ENCODE data around the gene ZNF678.

The ZNF678 gene

GRCh38 chr1:227545361-227545760, 18.0 kb upstream of the ZNF678 start:
- TF ChIP-seq CTCF (IDR thresholded peaks at IDR 0.05; ENCODE audit: low read depth, low read length) = no peak
- no peak for TF ChIP-seq EZH2phosphoT487 (IDR thresholded peaks at IDR 0.05; ENCODE audit: low read depth)
- H3K4me2 ChIP-seq (ENCODE audit: low read length) = no peak overlapping the region
- H3K4me3 ChIP-seq (ENCODE audit: low read length) = no peak overlapping the region
- no peak overlapping the region for H3K9ac ChIP-seq (ENCODE audit: low read length)
- no peak overlapping the region for H2AFZ ChIP-seq (ENCODE audit: low read depth, low read length)
- H4K20me1 ChIP-seq (ENCODE audit: insufficient read depth, low read length) = no peaks in the 10 kb centered on the region
- no peaks in the 10 kb centered on the region for H3K9me3 ChIP-seq (ENCODE audit: insufficient read depth, low read length)
- H3K27ac ChIP-seq (ENCODE audit: low read length) = no peak overlapping the region
- no peaks in the 10 kb centered on the region for H3K79me2 ChIP-seq (ENCODE audit: low read length)
- no peaks in the 10 kb centered on the region for H3K27me3 ChIP-seq (ENCODE audit: low read depth, low read length)
- no peaks in the 10 kb centered on the region for H3K4me1 ChIP-seq (ENCODE audit: low read length)
- H3K36me3 ChIP-seq (replicated peaks; ENCODE audit: low read depth, low read length) = no peaks in the 10 kb centered on the region

- H3K4me2 ChIP-seq (ENCODE audit: low read length) = no peak overlapping the region
- TF ChIP-seq EZH2phosphoT487 (IDR thresholded peaks at IDR 0.05; ENCODE audit: low read depth) (no peak), CTCF (IDR thresholded peaks at IDR 0.05; ENCODE audit: low read depth, low read length) (no peak)
- H3K9me3 ChIP-seq (ENCODE audit: insufficient read depth, low read length) = no peaks in the 10 kb centered on the region
- no peak overlapping the region for H3K9ac ChIP-seq (ENCODE audit: low read length)
- H2AFZ ChIP-seq (ENCODE audit: low read depth, low read length) = no peak overlapping the region
- H3K27me3 ChIP-seq (ENCODE audit: low read depth, low read length) = no peaks in the 10 kb centered on the region
- H3K4me1 ChIP-seq (ENCODE audit: low read length) = no peaks in the 10 kb centered on the region
- no peaks in the 10 kb centered on the region for H3K36me3 ChIP-seq (replicated peaks; ENCODE audit: low read depth, low read length)
- no peaks in the 10 kb centered on the region for H3K79me2 ChIP-seq (ENCODE audit: low read length)
- no peaks in the 10 kb centered on the region for H4K20me1 ChIP-seq (ENCODE audit: insufficient read depth, low read length)
- H3K4me3 ChIP-seq (ENCODE audit: low read length) = no peak overlapping the region
- no peak overlapping the region for H3K27ac ChIP-seq (ENCODE audit: low read length)
These were observed 17.3 kb upstream of the ZNF678 start for GRCh38 chr1:227546059-227546458.

- no peak overlapping the region for H2AFZ ChIP-seq (ENCODE audit: low read depth, low read length)
- no peaks in the 10 kb centered on the region for H3K9me3 ChIP-seq (ENCODE audit: insufficient read depth, low read length)
- H3K36me3 ChIP-seq (replicated peaks; ENCODE audit: low read depth, low read length) = no peaks in the 10 kb centered on the region
- TF ChIP-seq EZH2phosphoT487 (IDR thresholded peaks at IDR 0.05; ENCODE audit: low read depth) = no peak
- no peak for TF ChIP-seq CTCF (IDR thresholded peaks at IDR 0.05; ENCODE audit: low read depth, low read length)
- H3K4me3 ChIP-seq (ENCODE audit: low read length) = no peak overlapping the region
- no peak overlapping the region for H3K9ac ChIP-seq (ENCODE audit: low read length)
- no peaks in the 10 kb centered on the region for H3K79me2 ChIP-seq (ENCODE audit: low read length)
- H4K20me1 ChIP-seq (ENCODE audit: insufficient read depth, low read length) = no peaks in the 10 kb centered on the region
- H3K27me3 ChIP-seq (ENCODE audit: low read depth, low read length) = no peaks in the 10 kb centered on the region
- no peak overlapping the region for H3K4me2 ChIP-seq (ENCODE audit: low read length)
- H3K4me1 ChIP-seq (ENCODE audit: low read length) = no peaks in the 10 kb centered on the region
- H3K27ac ChIP-seq (ENCODE audit: low read length) = no peak overlapping the region
These were observed 16.6 kb upstream of the ZNF678 start for GRCh38 chr1:227546598-227547309.

DNA sequence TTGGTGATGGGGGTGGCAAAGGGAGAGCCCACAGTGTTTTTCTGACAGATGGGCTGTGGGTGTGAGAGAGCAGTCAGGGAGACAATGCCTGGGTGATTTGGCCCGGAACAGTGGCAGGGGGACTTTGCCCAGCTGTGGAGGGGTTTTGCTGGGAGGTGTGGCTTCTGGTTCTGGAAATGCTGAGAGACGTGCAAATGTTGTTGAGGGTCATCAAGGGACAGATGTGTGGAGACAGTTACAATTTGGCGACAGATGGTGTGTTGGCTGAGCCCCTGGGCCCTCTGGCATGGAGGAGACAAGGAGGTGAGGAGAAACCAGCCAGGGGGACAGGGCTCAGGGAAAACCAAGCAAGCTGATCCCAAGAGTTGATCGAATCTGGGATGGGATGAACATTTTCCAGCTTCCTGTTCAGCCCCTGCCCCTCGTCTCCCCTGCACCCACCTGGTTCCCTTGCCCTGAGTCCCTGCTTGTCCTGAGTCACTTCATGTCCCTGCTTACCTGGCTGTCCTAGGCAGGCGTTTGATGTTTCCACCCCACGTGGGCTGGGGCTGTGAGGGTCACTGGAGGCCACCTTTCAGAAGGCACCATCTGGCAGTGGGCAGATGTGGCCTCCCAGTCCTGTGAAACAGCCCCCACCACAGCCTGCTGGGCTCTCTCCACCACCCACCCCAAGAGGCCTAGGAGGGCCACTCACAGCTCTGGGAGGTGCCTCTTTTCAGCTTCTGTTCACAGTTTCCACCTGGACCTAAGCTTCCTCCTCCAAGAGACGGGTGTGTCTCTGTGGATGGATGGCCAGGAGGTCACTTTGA, 15.8 kb upstream of the ZNF678 start:
- H4K20me1 ChIP-seq (ENCODE audit: insufficient read depth, low read length) = no peaks in the 10 kb centered on the region
- H3K79me2 ChIP-seq (ENCODE audit: low read length) = no peaks in the 10 kb centered on the region
- TF ChIP-seq EZH2phosphoT487 (IDR thresholded peaks at IDR 0.05; ENCODE audit: low read depth) (no peak), CTCF (IDR thresholded peaks at IDR 0.05; ENCODE audit: low read depth, low read length) (no peak)
- no peak overlapping the region for H3K27ac ChIP-seq (ENCODE audit: low read length)
- no peaks in the 10 kb centered on the region for H3K36me3 ChIP-seq (replicated peaks; ENCODE audit: low read depth, low read length)
- no peaks in the 10 kb centered on the region for H3K27me3 ChIP-seq (ENCODE audit: low read depth, low read length)
- H3K9me3 ChIP-seq (ENCODE audit: insufficient read depth, low read length) = no peaks in the 10 kb centered on the region
- H2AFZ ChIP-seq (ENCODE audit: low read depth, low read length) = no peak overlapping the region; the same call in 1 of the 2 replicates
- no peaks in the 10 kb centered on the region for H3K4me1 ChIP-seq (ENCODE audit: low read length)
- no peak overlapping the region for H3K4me2 ChIP-seq (ENCODE audit: low read length)
- no peak overlapping the region for H3K9ac ChIP-seq (ENCODE audit: low read length)
- H3K4me3 ChIP-seq (ENCODE audit: low read length) = no peak overlapping the region

Measured in OCI-LY3 (cell line).